Measurements from ENCODE around the gene CTR9.

- no peak for TF ChIP-seq POLR2A (IDR thresholded peaks at IDR 0.05)
- TF ChIP-seq CTCF (IDR thresholded peaks at IDR 0.05) = no peak
Observed at GRCh38 chr11:10785146-10785474, 34.1 kb downstream of the CTR9 start.

Data from heart left ventricle (tissue), 13 donors.